ENCODE data around the gene USP3.
"Not testable (repeated sequence)": the region's sequence is repeated elsewhere in the genome, so short reads cannot be mapped to it uniquely, and the experiment has no call there.

The USP3 gene

GRCh38 chr15:63476229-63476632 lies 28.2 kb upstream of the USP3 start:
- no peak overlapping the region for H3K4me3 ChIP-seq (ENCODE audit: low read depth, low read length)

- no peak overlapping the region for H3K4me3 ChIP-seq (ENCODE audit: low read depth, low read length)
Observed at GRCh38 chr15:63478243-63478642, 26.1 kb upstream of the USP3 start.

GRCh38 chr15:63480441-63480821 lies 24.0 kb upstream of the USP3 start:
- no peak overlapping the region for H3K4me3 ChIP-seq (ENCODE audit: low read depth, low read length)

GRCh38 chr15:63481105-63481810 lies 23.1 kb upstream of the USP3 start:
- H3K4me3 ChIP-seq (ENCODE audit: low read depth, low read length) = no peak overlapping the region

GRCh38 chr15:63482874-63483323 lies 21.5 kb upstream of the USP3 start:
- H3K4me3 ChIP-seq (ENCODE audit: low read depth, low read length) = no peak overlapping the region

GRCh38 chr15:63483521-63484371 lies 20.6 kb upstream of the USP3 start:
- H3K4me3 ChIP-seq (ENCODE audit: low read depth, low read length) = no peak overlapping the region

GRCh38 chr15:63484433-63485186 lies 19.8 kb upstream of the USP3 start:
- H3K4me3 ChIP-seq (ENCODE audit: low read depth, low read length) = no peak overlapping the region

GRCh38 chr15:63487076-63487757 lies 17.2 kb upstream of the USP3 start:
- H3K4me3 ChIP-seq (ENCODE audit: low read depth, low read length) = no peak overlapping the region

GRCh38 chr15:63487758-63488397 lies 16.5 kb upstream of the USP3 start:
- not testable (repeated sequence) for H3K4me3 ChIP-seq (ENCODE audit: low read depth, low read length)

- H3K4me3 ChIP-seq (ENCODE audit: low read depth, low read length) = no peak overlapping the region
Observed at GRCh38 chr15:63488398-63488960, 15.9 kb upstream of the USP3 start.

GRCh38 chr15:63489352-63489751 lies 15.0 kb upstream of the USP3 start:
- H3K4me3 ChIP-seq (ENCODE audit: low read depth, low read length) = no peak overlapping the region

GRCh38 chr15:63490345-63491034 lies 13.9 kb upstream of the USP3 start:
- H3K4me3 ChIP-seq (ENCODE audit: low read depth, low read length) = no peak overlapping the region

GRCh38 chr15:63491116-63491827 lies 13.1 kb upstream of the USP3 start:
- no peak overlapping the region for H3K4me3 ChIP-seq (ENCODE audit: low read depth, low read length)

- H3K4me3 ChIP-seq (ENCODE audit: low read depth, low read length) = no peak overlapping the region
Observed at GRCh38 chr15:63491979-63492378, 12.4 kb upstream of the USP3 start.

GRCh38 chr15:63492541-63493077 lies 11.8 kb upstream of the USP3 start:
- no peak overlapping the region for H3K4me3 ChIP-seq (ENCODE audit: low read depth, low read length)

- no peak overlapping the region for H3K4me3 ChIP-seq (ENCODE audit: low read depth, low read length)
Observed at GRCh38 chr15:63493436-63493835, 11.0 kb upstream of the USP3 start.

GRCh38 chr15:63494408-63494807 lies 10.0 kb upstream of the USP3 start:
- H3K4me3 ChIP-seq (ENCODE audit: low read depth, low read length) = no peak overlapping the region

- no peak overlapping the region for H3K4me3 ChIP-seq (ENCODE audit: low read depth, low read length)
Observed at GRCh38 chr15:63495343-63495742, 9.1 kb upstream of the USP3 start.

Data from iPS-11a (cell line).